Fibroblast of skin of right biceps (primary cell): Measurements from ENCODE around the gene KIFC1.

Source experiments
- DNase-seq: peaks from one replicate; pipeline ENCODE4 v3.0.0-alpha.2; 2013

KIFC1 gene

DNA sequence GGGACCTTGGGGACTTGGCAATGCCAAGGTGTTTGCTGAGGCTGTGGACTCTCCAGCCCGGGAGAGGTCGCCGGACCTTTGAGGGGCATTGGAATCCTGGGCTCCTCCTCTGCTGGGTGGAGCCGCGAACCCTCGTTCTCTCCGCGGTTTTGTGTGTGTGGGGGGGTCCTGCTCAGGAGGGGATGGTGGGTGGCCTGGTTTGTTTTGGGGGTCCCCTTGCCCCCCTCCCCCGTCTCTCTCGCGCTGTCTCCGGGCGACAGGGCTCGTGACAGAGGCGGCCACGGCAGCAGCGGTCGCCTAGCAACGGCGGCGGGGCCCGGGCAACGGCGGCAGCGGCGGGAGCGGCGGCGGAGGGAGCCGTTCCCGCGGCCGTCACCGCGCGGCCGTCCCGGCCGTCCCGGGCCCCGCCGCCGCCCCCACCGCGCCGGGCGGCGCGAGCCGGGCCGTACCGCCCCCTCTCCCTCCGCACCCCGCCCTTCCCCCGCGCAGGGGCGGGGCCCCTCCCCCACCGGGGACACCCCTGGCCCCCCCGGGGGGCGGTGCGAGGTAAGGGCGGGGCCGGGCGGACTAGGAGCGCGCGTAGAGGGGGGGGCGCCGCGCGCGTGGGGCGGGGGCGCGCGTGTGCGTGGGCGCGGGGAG, 36.1 kb downstream of the KIFC1 start:
- DNase-seq = no peak

DNA sequence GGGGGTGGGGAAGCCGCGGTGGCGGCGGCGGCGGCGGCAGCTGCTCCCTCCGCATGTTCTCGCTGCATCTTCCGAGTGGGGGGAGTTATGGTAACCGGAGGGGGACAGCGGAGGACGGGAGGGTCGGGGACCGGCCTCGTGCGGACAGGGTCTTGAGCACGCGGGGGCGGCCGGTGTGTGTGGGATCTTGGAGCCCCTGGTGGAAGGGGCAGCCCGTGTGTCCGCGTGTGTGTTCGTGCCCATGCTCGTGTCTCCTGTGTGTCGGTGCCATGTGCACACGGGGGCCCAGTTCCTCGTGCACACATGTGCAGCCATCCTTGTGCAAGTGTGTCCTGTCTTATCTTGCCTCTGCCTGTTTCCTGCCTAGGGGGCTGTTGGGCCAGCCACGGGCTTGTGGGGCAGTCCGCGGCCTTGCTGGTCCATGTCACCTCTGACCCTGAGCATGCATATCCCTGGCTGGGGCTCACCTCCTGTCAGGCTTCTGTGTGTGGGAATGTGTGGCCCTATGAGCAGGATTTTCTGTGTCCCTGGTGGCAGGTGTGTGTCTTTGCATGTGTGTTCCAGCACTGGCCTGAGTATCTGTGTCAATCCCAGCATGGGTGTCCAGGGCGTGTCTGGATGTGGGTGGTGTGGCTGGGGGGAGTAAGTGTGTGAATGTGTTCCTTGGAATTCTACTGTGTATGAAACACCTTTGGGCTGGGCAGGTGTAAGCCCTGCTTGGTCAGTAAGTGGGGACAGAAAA, 36.8 kb downstream of the KIFC1 start:
- peak; percentile 39 for DNase-seq

DNA sequence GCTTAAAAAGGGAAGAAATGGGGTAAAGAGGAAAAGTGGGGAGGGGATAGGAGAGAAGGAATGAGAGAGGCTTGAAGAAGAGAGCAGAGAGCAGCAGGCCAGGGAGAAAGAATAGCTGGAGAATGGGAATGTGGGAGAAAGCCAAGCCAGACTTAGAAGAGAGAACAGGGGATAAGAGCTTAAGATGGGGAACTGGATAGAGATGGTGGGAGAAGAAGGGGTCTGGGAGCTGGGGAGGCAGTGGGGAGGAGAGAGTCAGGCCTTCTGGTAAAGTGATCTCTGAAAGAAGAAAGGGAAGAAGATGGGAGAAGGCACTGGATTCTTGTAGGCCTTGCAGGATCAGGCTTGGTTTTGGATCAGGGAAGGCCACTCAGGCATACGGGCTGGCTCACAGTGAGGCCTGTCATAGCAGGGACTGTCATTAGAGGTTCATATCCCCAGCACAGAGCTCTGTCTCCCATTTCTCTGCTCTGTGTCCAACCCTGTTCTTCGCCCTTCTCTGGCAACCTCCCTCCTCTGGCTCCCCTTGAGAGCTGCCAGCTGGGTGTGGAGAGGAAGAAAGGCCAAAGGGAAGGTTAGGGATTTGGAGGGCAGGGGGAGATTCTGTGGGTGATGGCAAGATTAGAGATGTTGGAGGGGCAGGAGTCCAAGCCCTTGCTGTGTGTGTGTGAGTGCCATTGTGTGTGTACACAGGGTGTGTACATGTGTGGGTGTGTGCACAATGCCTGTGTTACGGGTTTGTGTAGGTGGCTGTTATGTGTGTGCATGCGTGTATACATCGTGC, 37.5 kb downstream of the KIFC1 start:
- DNase-seq = no peak

DNA sequence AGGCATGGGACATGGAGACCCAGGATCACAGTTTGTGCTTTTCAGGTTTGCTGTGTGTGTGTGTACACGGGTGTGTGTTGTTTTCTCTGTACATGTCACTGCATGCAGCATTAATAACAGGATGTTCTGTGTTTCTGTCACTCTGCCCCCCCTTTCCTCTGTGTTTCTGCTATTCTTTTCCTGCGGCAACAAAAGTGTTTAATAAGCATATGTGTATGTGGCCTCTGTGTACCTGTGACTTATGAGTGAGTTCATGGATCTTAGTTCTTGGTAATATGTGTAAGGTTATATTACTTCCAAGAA, 38.1 kb downstream of the KIFC1 start:
- DNase-seq = no peak

GRCh38 chr6:33430334-33430733, 38.7 kb downstream of the KIFC1 start:
- DNase-seq = no peak

DNA sequence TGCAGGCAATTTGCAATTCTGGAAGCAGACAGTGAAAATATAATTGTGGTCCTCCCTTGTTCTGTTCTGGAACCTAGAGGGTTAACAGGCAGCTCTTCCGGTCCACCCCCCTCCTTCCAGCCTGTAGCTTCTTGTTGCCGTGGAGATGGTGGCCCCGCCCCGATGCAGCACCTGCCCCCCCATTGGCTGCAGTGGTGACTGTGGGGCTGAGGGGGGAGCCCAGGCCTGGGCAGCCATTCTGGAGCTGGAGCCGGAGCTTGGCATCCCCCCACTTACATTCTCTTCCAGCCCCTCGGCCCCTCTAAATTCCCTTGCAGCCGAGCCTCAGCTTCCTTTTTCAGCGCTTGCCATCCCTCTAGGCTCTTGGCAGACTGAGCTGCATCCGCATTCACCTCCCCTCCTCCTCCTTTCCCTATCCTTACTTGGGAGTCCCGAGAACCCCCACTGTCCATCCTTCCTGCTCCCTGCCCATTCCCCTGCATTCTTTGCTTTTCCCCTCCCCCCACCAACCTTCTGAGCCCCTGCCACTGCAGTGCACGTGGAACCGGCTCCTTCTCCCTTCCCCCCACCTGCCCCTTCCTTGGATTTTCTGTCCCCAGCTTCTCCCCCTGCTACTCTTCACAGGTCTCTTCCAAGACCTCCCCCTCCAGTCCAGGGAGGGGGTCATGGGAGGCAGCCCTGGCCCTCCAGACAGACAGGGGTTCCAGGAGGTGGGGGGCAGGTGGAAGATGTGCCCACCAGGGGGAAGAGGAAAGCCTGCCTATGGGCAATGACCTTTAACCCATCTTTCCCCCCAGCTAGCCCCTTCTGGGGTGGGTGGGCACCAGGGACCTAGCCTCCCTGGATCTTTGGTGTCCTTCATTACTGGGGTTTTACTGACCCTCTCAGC, 39.6 kb downstream of the KIFC1 start:
- DNase-seq = peak; percentile 75

DNA sequence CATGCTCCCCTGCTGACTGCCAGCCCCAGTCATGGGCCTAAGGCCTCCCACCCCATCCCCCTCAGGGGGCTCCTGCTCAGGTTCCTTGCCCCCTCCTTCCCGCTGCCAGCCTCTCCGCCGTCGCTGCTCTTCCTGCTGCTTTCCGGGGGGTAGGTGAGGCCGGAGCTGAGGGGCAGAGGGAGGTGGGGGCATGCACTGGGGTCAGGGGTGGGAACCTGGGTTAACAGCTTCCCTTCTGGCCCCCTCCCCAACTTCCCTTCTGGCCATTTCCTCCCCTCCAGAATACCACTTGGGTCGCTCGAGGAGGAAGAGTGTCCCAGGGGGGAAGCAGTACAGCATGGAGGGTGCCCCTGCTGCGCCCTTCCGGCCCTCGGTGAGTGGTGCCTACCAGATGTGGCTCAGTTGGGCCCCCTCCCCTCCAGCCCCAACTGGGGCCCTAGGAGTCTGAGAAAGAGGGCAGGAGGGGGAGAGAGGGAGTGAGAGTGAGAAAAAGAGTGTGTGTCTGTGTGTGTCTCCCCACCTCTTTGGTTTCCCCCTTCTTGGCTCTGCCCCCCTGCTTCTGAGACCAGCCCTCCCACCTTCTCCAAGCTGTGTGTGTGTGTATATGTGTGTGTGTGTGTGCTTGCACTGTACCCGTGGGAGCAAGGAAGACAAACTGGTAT, 40.4 kb downstream of the KIFC1 start:
- DNase-seq = no peak

- DNase-seq = no peak
Observed at GRCh38 chr6:33432546-33432945, 40.9 kb downstream of the KIFC1 start.

GRCh38 chr6:33433001-33433543, 41.4 kb downstream of the KIFC1 start:
- no peak for DNase-seq

DNA sequence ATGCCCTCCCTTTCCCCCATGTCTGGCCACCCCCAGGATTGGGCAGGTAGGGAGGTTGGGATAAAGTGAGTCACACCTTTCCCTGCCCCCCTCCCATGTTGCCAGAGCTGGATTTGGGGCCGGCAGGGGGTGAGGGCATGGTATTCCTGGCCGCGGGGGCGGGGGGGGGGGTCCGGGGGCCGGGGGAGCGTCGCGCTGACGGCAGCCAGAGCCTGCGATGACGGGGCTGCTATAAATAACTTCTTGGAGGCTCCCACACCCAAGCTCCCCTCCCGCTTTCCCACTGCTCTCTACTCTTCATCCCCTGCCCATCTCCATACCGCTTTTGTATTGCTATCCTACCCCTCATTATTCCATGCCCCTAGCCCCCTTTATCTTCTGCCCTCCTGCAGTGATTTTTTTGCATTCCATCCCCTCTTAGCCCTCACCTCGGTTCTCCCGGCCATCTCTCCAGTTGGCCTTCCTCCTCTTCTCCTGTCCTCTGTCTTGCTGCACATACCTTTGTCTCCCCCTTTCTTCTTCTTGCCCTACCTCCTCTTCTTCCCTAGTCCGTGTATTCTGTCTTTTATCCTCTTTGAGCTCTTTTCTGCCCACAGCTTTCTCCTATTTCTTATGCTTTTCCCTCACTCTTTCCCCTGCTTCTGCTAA, 42.0 kb downstream of the KIFC1 start:
- peak; percentile 54 for DNase-seq

GRCh38 chr6:33434961-33435360, 43.3 kb downstream of the KIFC1 start:
- DNase-seq = no peak

- no peak for DNase-seq
Observed at GRCh38 chr6:33437666-33438065, 46.0 kb downstream of the KIFC1 start.

DNA sequence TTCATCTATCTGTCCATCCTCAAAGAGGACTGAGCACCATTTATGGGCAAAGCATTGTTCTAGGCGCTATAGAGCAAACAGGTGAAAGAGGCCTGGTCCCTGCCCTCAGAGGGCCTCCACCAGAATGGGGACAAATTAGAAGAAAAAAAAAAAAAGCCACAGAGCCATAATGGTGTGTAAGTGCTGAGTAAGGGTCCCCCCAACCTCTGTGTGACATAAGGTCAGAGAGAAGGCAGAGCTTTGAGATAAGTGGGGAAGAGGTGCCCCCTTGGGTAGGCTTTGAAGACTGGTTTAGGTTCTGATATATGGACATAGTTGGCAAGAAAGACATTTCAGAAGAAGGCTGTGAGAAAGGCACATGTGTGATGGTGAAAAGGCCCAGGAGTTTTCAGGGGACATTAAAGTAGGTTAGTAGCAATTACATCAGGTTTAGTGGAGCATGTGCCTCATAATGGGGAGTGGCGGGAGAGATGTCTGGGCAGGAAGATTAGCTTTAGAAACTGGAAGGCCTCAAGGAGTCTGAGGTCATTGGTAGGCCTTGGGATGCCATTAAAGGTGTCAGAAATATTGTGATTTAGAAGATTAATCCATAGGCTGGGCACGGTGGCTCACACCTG, 47.5 kb downstream of the KIFC1 start:
- DNase-seq = no peak

GRCh38 chr6:33439956-33440648, 48.5 kb downstream of the KIFC1 start:
- no peak for DNase-seq

DNA sequence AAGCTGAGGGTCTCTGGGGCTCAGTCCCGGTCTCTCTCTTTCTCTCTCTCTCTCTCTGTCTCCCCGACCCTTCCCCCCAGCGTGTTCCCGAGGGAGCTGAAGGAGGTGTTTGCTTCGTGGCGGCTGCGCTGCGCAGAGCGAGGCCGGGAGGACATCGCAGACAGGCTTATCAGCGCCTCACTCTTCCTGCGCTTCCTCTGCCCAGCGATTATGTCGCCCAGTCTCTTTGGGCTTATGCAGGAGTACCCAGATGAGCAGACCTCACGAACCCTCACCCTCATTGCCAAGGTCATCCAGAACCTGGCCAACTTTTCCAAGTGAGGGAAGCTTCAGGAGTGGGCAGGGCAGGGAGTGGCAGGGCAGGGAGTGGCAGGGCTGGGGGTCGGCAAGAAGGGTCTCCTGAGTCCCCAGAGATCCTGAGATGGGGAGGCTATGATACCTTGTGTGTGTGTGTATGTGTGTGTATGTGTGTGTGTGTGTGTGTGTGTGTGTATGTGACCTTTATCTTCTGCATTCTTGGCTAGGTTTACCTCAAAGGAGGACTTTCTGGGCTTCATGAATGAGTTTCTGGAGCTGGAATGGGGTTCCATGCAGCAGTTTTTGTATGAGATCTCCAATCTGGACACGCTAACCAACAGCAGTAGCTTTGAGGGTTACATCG, 49.2 kb downstream of the KIFC1 start:
- no peak for DNase-seq

GRCh38 chr6:33441457-33441856, 49.8 kb downstream of the KIFC1 start:
- no peak for DNase-seq

DNA sequence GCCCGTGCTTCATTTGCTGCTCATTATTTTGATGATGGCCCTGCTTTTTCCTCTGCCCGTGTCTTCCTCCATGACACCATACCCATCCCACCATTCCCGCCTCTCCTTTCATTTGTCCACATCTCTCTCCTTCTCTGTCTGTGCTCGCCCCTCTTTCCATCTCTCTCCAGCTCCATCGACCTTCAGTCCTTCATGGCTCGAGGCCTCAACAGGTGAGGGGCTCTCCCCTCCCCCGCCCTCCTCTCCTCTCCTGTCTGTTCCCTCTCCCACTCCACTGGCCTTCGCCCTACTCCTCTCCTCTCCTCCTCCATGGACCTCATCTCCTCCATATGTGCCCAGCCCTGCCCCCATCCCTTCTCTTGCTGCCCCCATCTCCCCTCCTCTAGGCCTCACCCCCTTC, 50.7 kb downstream of the KIFC1 start:
- no peak for DNase-seq

DNA sequence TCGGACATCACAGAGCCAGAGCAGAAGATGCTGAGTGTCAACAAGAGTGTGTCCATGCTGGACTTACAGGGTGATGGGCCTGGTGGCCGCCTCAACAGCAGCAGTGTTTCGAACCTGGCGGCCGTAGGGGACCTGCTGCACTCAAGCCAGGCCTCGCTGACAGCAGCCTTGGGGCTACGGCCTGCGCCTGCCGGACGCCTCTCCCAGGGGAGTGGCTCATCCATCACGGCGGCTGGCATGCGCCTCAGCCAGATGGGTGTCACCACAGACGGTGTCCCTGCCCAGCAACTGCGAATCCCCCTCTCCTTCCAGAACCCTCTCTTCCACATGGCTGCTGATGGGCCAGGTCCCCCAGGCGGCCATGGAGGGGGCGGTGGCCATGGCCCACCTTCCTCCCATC, 51.4 kb downstream of the KIFC1 start:
- no peak for DNase-seq

DNA sequence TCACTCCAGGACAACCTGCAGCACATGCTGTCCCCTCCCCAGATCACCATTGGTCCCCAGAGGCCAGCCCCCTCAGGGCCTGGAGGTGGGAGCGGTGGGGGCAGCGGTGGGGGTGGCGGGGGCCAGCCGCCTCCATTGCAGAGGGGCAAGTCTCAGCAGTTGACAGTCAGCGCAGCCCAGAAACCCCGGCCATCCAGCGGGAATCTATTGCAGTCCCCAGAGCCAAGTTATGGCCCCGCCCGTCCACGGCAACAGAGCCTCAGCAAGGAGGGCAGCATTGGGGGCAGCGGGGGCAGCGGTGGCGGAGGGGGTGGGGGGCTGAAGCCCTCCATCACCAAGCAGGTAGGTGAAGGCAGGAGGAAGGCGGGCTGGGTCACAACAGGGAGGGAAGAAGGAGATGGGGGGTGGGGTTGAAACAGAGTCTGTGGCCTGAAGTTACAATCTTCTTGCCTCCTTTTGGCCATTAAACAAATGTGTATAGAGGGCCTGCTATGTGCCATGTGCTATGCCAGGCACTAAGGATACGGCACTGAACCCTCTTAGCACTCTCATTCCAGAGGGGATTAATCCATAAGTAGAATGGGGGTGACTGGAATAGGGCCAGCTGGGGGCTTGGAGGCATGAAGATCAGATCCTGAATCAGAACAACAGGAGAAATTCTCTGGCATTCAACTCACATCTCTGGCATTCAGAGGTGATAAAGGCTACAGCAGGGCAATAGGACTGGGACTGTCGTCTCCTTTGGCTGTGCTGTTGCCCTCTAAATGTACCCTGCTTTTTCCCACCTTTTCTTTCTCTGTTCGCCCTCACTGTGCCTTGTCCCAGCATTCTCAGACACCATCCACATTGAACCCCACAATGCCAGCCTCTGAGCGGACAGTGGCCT, 52.2 kb downstream of the KIFC1 start:
- DNase-seq = no peak
